ENCODE results near the gene DBF4.
A peak's percentile ranks its signal among the peaks of the same experiment; 100 is the strongest.

Gene DBF4

GRCh38 chr7:87918740-87919139 lies 42.4 kb downstream of the DBF4 start:
- no peak for TF ChIP-seq USF1 (IDR thresholded peaks at IDR 0.05)

- TF ChIP-seq MAX (IDR thresholded peaks at IDR 0.05) = no peak
These were observed 43.6 kb downstream of the DBF4 start for GRCh38 chr7:87919875-87920274.

- TF ChIP-seq FOXM1 (IDR thresholded peaks at IDR 0.05; ENCODE audit: borderline replicate concordance, low read depth) = no peak
- TF ChIP-seq ZBTB7A (IDR thresholded peaks at IDR 0.05; ENCODE audit: low read depth) = no peak
- no peak for TF ChIP-seq MAX (IDR thresholded peaks at IDR 0.05)
- TF ChIP-seq TCF12 (IDR thresholded peaks at IDR 0.05; ENCODE audit: low read depth) = no peak
- TF ChIP-seq CEBPB (IDR thresholded peaks at IDR 0.05) = no peak
- no peak for TF ChIP-seq CREB1 (IDR thresholded peaks at IDR 0.05; ENCODE audit: low read depth)
- no peak for TF ChIP-seq TEAD4 (IDR thresholded peaks at IDR 0.05)
- no peak for TF ChIP-seq NFIC (IDR thresholded peaks at IDR 0.05)
- no peak for TF ChIP-seq EP300 (IDR thresholded peaks at IDR 0.05; ENCODE audit: borderline replicate concordance)
- no peak for TF ChIP-seq RAD21 (IDR thresholded peaks at IDR 0.05; ENCODE audit: low read depth)
These were observed 44.3 kb downstream of the DBF4 start for GRCh38 chr7:87920578-87920977.

- TF ChIP-seq EP300 (IDR thresholded peaks at IDR 0.05; ENCODE audit: borderline replicate concordance) = no peak
- no peak for TF ChIP-seq FOXM1 (IDR thresholded peaks at IDR 0.05; ENCODE audit: borderline replicate concordance, low read depth)
- TF ChIP-seq MAX (IDR thresholded peaks at IDR 0.05) = no peak
- TF ChIP-seq TEAD4 (IDR thresholded peaks at IDR 0.05) = no peak
- TF ChIP-seq RAD21 (IDR thresholded peaks at IDR 0.05; ENCODE audit: low read depth) = no peak
- no peak for TF ChIP-seq EGR1 (IDR thresholded peaks at IDR 0.05)
- TF ChIP-seq TAF1 (IDR thresholded peaks at IDR 0.05; ENCODE audit: low read depth) = no peak
- no peak for TF ChIP-seq REST (IDR thresholded peaks at IDR 0.05; ENCODE audit: low read depth)
These were observed 50.5 kb downstream of the DBF4 start for GRCh38 chr7:87926581-87927461.

- TF ChIP-seq TEAD4 (IDR thresholded peaks at IDR 0.05) (no peak), TCF12 (IDR thresholded peaks at IDR 0.05; ENCODE audit: low read depth) (no peak), CREB1 (IDR thresholded peaks at IDR 0.05; ENCODE audit: low read depth) (no peak), NFIC (IDR thresholded peaks at IDR 0.05) (no peak), FOXM1 (IDR thresholded peaks at IDR 0.05; ENCODE audit: borderline replicate concordance, low read depth) (no peak), USF1 (IDR thresholded peaks at IDR 0.05) (no peak), EP300 (IDR thresholded peaks at IDR 0.05; ENCODE audit: borderline replicate concordance) (no peak), EGR1 (IDR thresholded peaks at IDR 0.05) (no peak), MAX (IDR thresholded peaks at IDR 0.05) (no peak), ZBTB7A (IDR thresholded peaks at IDR 0.05; ENCODE audit: low read depth) (no peak), TAF1 (IDR thresholded peaks at IDR 0.05; ENCODE audit: low read depth) (no peak), REST (IDR thresholded peaks at IDR 0.05; ENCODE audit: low read depth) (no peak), YY1 (IDR thresholded peaks at IDR 0.05; ENCODE audit: low read depth) (no peak)
These were observed 57.3 kb downstream of the DBF4 start for GRCh38 chr7:87933605-87933952.

- TF ChIP-seq REST (IDR thresholded peaks at IDR 0.05; ENCODE audit: low read depth) (no peak), ZBTB7A (IDR thresholded peaks at IDR 0.05; ENCODE audit: low read depth) (peak; percentile 68), EGR1 (IDR thresholded peaks at IDR 0.05) (no peak), TEAD4 (IDR thresholded peaks at IDR 0.05) (no peak), FOXM1 (IDR thresholded peaks at IDR 0.05; ENCODE audit: borderline replicate concordance, low read depth) (no peak), EP300 (IDR thresholded peaks at IDR 0.05; ENCODE audit: borderline replicate concordance) (no peak), MAX (IDR thresholded peaks at IDR 0.05) (peak; percentile 61), RAD21 (IDR thresholded peaks at IDR 0.05; ENCODE audit: low read depth) (no peak; the same call in 1 of the 2 replicates), NFIC (IDR thresholded peaks at IDR 0.05) (0 out of 2 replicates have a peak, but pooled peaks have one; percentile 17), USF1 (IDR thresholded peaks at IDR 0.05) (peak; percentile 65; the same call in 1 of the 2 replicates), TAF1 (IDR thresholded peaks at IDR 0.05; ENCODE audit: low read depth) (peak; percentile 69; the same call in 1 of the 2 replicates), CEBPB (IDR thresholded peaks at IDR 0.05) (no peak), YY1 (IDR thresholded peaks at IDR 0.05; ENCODE audit: low read depth) (peak; percentile 31; the same call in 1 of the 2 replicates), CREB1 (IDR thresholded peaks at IDR 0.05; ENCODE audit: low read depth) (no peak), TCF12 (IDR thresholded peaks at IDR 0.05; ENCODE audit: low read depth) (peak; percentile 42; the same call in 1 of the 2 replicates)
These were observed 57.8 kb downstream of the DBF4 start, which contains the start of gene ADAM22 for GRCh38 chr7:87933953-87934698. Gene ADAM22, plus strand, starts transcription at chr7:87934251. Its CDS starts 215 bp downstream, at chr7:87934466.

Measured in Ishikawa (cell line).